HCEC 1CT (cell line): ENCODE measurements around the gene PAEP.
"Not testable (repeated sequence)": the region's sequence is repeated elsewhere in the genome, so short reads cannot be mapped to it uniquely, and the experiment has no call there.

Source experiments
- DNase-seq: peaks from one replicate; pipeline ENCODE4 v3.0.0-alpha.2; 2017

The PAEP gene

GRCh38 chr9:135526089-135526729 lies 35.3 kb upstream of the PAEP start:
- DNase-seq: no peak

DNA sequence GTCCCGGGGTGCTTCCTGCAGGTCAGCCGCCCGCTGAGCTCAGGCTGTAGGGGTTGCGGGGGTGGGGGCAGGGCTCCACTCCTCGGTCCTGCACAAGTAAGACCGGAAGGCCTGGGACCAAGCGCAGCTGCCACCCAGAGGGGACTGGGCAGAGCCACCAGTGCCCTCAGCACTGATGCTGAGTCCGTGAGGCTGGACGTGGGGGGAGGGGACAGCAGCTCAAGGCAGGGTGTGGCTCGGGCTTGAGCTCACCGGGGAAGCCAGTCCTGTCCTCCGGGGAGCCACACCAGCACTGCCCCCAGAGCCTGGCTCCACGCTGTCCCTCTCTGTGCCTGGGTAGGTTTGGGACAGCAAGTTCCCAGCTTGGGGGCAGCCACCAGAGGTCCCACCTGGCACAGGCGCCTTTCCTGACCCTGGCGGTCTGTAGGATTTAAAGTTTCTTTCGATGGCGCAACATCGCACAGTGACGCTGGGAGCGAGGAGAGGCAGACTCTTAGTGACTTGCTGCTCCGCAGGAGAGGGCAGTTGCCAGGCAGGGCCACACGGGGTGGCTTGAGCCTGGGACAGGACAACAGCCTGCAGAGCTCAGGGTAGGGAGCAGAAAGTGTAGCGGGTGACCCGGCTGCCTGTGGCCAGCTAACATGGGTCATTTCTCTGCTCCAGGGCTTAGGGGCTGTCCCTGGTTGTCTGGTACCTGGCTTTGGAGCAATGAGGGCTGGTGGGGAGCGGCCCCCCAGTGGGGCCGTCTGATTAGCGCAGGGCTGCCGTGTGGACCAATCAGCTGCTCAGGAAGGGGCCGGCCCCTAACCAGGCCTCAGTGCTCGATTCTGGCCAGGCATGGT lies 34.6 kb upstream of the PAEP start:
- no peak for DNase-seq

GRCh38 chr9:135528842-135529435 lies 32.6 kb upstream of the PAEP start:
- DNase-seq: not testable (repeated sequence)

DNA sequence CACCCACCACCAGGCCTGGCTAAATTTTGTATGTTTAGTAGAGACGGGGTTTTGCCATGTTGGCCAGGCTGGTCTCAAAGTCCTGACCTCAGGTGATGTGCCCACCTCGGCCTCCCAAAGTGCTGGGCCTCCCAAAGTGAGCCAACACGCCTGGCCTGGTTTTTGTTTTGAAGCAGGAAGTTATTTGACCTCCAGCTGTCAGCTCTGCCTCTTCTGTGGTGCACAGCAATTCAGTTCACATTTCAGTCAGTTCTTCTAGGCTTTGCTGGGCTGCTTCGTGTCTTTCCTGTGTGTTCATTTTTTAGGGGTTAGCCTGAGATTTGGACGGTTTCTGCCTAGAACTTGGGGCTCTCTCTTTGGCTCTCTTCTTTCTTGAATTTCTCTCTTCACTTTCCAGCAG lies 31.4 kb upstream of the PAEP start:
- DNase-seq: no peak

DNA sequence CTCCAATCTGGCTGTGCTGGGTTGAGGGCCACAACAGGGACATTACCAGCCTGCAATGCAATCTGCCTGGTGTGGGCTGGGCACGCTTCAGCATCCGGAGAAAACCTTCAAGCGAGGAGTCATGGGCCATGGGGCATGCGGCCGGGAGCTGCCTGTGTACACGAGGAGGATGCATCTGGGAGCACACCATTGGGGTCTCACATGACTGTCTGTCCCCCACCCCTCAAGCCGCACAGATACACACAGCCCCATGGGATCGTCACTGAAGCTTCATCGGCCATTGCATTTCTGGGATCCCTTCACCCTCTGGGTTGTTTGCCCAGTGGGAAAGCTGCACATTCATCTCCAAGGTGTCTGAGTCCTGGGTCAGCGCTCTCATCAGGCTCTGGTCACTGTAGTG lies 30.5 kb upstream of the PAEP start:
- no peak for DNase-seq

GRCh38 chr9:135533113-135533512 lies 28.4 kb upstream of the PAEP start:
- DNase-seq: no peak

- DNase-seq: no peak
Observed at GRCh38 chr9:135533674-135534073, 27.9 kb upstream of the PAEP start.

DNA sequence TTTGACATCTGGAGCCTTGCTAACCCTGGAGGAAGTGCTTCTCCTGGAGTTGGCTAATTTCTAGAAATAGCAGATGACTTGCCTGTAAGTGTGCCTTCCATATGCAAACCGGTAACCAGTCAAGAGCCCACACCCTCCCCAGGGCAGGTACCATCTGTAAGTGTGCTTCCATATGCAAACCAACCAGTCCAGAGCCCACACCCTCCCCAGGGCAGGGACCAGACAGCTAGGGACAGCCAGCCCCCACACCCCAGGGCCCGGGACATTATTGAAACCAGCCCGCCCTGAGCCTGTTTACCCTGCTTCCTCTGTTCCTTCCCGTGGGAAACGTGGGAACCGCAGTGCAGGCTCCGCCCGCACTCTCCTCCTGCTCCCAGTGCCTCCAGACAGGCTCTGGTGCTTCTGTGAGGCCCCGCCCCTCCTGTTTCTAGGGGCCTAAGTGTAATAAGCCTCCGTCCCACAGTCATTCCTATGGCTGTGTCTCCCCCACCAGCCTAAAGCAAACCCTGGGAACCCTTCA lies 27.3 kb upstream of the PAEP start:
- not testable (repeated sequence) for DNase-seq

- not testable (repeated sequence) for DNase-seq
Observed at GRCh38 chr9:135534826-135535225, 26.7 kb upstream of the PAEP start.

DNA sequence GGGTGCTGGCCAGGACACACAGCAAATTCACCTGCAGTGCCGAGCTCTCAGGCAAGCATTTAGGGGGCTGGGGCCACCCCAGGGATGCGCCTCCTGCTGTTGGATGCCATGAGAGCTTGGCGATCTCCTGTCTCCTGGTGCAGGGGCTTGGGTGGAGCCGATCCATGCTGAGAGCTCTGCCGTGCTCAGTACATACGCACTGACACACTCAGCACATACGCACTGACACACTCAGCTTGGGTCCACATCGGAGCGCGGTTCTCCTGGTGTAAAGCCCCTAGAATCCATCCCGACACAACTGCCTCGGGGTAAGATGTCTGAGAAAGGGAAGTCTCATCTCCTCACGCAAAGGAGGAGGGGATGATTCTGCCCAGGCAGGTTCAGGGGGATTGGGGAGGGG lies 25.9 kb upstream of the PAEP start:
- not testable (repeated sequence) for DNase-seq

- no peak for DNase-seq
Observed at GRCh38 chr9:135536216-135536615, 25.3 kb upstream of the PAEP start.

- not testable (repeated sequence) for DNase-seq
Observed at GRCh38 chr9:135543262-135543894, 18.2 kb upstream of the PAEP start.

DNA sequence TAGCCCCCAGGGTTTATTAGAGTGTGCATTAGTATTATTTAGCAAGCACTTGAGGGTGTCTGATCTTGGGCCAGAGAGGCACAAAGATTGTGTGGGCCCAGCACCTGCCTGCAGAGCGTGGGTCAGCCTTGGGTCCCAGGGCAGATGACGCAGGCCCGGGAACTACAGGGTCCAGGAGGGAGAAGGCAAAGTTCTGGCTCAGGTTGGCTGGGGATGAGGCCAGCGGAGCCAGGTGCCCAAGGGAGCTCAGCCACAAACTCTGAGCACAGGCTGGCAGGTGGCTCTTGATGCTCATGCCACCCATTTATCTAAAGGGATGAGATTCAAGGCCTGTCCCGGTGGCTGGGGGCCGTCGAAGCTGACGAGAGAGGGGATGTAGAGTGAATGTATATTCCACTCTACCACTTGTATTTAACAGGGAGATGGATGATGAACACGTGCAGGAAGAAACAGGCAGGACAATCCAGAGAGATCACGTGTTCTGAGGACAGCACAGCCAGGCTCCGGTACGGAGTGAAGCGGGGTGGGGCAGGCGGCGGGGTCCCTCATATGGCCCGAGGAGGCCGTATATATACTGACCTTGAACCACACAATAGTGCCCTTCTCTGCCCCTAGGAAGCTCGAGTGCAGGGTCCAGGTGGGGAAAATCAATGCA lies 16.4 kb upstream of the PAEP start:
- DNase-seq: no peak

DNA sequence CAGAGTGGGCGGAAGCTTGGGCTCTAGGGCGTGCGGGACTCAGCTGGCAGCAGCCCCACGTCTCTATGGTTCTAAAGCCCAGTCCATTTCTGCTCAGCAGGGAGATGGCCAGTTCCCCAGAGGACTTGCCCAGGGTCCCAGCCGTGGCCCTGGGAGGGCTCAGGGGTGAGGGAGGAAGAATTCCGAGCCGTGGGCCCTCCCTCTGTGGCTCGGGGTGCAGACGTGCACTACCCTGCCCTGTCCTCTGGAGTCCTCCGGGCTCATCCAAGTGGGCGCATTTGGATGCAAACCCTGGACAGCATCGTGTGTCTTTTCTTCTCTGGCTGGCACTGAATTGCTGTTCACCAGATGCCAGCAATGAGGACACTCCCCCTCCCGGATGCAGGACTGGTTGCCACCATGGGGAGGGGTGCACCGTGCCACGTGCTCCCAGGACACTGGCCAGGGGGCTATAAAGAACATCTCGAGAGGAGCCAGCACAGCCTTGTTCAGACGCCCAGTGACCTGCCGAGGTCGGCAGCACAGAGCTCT lies 15.8 kb upstream of the PAEP start, which contains the start of gene OBP2A:
OBP2A (plus strand) TSS at position 481 of the 531 bp plus-strand sequence. CDS start 55 bp downstream, outside the sequence.
- DNase-seq: not testable (repeated sequence)

- DNase-seq: not testable (repeated sequence)
Observed at GRCh38 chr9:135546792-135547617, 14.6 kb upstream of the PAEP start.

DNA sequence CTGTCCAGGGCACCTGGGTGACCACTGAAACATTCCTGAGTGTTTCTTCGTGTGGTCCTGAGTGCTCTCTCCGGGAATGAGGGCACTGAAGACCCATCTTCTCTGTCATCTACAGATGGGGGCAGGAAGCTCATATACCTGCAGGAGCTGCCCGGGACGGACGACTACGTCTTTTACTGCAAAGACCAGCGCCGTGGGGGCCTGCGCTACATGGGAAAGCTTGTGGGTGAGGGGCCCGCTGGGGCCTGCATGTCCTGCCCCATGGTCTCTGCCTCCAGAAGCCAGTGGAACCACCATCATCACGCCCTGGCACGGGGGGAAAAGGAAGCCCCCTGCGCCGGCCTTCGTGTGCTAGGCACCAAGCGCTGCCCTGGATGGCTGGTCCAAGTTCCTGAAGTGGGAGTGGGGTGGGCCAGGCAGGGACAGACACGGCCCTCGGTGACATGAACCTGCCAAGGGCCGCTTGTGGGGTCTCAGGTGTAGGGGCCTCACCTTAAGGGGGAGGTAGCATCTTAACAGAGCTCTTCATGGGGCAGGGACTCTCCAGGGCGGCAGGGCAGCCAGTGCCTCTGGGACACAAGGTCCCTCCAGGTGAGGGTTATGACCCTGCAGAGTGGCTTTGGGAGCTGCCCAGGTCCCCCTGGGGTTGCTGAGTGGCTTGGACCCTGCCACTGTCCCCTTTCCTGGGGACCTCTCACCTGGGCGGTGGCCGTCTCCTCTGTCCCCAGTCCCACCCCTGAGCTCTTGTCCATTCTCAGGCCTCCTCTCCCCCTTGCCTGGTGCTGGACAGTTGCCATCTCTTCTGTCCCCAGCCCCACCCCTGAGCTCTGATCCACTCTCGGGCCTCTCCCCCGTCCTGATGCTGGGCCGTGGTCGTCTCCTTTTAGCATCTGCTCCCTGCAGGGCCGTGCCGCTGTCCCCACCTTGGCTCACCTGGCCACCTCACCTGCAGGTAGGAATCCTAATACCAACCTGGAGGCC lies 13.5 kb upstream of the PAEP start:
- DNase-seq: no peak

- not testable (repeated sequence) for DNase-seq
Observed at GRCh38 chr9:135549478-135550343, 11.8 kb upstream of the PAEP start.

GRCh38 chr9:135550344-135550918 lies 11.1 kb upstream of the PAEP start:
- DNase-seq: no peak

DNA sequence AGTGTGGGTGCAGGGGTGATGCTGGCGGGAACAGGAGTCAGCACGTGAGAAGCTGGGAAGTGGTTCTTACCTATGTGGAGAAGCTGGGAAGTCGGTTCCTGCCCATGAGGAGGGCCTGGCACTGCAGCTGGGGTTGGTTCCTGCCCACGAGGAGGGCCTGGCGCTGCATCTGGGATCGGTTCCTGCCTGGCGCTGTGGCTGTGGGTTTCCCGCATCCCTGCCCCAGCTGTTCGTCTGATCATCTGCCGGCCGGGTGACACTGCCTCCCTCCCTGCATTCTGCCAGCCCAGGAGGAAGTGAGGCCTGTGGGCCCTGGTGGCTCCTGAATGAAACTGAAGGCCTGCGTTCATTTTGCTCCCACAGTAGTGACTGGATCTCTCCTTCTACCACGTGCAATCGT lies 10.5 kb upstream of the PAEP start:
- DNase-seq: no peak
